GM21367 (cell line): ENCODE data around the gene ELMO1.

Source experiments
- ATAC-seq: cut with Tn5 transposase; IDR thresholded peaks from one replicate; pipeline ENCODE4 v1.9.1; 2021; ENCODE audit not compliant: unreplicated experiment

The ELMO1 gene

DNA sequence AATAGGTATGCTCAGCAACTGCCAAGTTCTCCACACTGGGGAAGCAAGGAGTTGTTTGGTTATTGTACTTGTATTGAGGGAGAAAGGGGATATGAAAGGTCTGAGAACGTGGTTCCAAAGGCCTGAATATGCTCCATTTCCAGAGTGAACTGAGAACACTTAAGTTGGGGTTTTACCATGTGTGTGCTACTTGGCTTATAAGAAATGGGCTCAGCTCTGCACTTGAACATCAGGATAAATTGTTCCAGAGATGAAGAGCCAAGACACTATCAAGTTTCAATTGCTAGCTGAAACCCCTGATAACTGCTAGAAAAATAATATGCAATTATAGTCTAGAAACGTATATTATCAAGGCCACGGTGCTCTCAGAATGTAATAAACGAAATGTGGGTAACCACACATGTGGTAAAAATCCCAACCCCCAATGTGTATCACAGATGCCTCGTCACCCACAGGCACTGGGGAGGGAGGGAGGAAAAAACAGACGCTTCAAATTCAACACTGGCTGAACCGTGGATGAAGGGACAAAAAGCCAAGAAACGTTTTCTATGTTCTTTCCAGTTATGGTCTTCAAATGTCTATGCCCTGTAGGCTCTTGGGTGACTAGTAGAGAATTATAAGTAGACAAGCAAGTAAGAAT lies 16.3 kb downstream of the ELMO1 start:
- no peak for ATAC-seq

DNA sequence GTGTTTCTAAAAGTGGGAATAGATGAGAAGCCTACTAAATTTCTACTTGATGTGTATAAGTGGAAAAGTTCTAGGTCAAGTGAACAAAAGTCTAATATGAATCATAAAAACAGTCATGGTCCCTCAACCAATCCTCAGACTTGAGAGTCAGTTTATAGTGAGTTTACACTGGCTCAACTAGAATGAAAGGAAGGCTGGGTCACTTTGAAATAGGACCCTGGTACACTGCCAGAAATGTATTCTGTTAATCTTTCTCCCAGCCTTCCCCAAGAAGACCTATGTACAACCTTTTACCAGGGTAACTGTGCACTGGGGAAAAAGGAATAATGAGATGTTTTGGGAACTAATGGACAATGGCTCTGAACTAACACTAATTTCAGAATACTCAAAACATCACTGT lies 17.3 kb downstream of the ELMO1 start:
- ATAC-seq, result no peak

DNA sequence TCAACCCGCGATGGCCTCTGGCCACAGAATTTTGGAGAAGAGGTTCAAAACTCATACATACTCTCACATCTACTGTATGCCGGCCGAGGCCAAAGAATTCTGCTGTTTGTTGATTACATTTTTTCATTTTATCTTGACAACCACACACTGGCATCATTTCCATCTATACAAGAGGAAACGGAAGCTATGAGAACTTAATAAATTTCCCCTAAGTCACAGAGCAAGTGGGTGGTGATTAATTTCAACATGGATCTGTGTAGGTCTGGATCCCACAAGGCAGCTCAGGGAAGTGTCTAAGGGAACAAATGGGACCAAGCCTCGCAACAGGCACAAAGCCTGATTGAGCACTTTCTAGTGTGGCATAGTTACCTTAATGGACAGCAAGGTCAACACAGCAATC lies 18.0 kb downstream of the ELMO1 start:
- ATAC-seq, result no peak

DNA sequence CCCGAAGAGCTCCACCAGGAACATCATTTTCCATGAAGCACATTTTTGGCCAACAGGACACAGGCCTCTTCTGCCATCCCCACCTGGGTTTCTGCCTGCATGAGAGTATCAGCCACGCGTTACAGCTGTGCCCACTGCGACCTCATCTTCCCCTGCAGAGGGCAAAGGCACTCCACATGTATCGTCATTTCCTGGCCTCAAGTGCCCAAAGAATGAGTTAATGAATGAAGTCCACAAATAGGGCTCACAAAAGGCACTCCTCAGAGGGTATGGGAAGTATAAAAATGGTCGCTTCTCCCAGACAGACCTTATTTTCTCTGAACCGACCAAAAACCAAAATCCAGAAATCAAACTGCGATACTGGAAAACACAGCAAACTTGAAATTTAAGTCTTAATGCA lies 18.5 kb downstream of the ELMO1 start:
- ATAC-seq, result no peak

DNA sequence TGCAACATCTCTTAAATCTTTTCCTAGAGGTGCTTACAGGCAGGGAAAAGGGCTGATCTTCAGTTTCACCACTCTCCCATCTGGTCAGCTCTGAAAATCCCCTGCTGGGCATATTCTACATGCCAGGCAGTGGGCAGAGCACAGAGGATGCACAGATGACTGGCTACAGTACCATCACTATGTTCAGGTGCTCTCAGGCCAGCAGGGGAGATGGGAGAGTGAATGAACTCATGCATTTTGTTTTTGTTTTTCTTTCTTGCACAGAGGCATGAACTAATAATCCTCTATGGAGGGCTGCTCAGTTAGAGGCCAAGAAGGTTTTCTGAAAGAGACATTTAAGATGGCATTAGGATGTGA lies 19.3 kb downstream of the ELMO1 start:
- no peak for ATAC-seq

DNA sequence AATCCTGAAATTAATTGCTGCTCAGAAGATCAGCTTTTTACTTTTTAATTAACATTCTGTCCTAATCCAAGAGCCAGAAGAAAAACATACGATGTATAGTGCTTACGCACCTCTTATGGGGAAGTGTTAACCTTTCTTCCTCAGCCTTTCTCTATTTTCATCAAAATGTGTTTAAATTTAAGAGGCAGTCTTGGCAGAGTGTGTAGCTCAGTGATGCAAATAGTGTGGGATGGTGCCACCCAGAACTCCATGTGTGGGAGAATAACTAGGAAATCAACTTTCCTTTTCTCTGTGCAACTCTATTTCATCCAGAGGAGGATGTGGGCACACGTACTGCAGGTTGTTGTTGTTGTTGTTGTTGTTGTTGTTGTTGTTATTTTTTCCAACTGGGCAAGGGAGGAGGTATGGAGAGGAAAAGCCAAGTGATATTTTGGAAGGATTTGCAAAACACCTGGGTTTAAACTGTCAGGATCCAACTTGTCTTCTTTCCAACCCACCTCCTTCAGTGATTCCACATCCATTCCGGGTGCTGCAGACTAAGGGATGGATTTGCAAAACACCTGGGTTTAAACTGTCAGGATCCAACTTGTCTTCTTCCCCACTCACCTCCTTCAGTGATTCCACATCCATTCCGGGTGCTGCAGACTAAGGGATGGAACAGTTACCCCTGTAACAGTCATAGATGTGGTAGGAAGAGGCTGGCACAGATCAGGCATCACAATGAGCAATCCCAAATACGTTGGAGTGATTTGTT lies 19.8 kb downstream of the ELMO1 start:
- no peak for ATAC-seq

DNA sequence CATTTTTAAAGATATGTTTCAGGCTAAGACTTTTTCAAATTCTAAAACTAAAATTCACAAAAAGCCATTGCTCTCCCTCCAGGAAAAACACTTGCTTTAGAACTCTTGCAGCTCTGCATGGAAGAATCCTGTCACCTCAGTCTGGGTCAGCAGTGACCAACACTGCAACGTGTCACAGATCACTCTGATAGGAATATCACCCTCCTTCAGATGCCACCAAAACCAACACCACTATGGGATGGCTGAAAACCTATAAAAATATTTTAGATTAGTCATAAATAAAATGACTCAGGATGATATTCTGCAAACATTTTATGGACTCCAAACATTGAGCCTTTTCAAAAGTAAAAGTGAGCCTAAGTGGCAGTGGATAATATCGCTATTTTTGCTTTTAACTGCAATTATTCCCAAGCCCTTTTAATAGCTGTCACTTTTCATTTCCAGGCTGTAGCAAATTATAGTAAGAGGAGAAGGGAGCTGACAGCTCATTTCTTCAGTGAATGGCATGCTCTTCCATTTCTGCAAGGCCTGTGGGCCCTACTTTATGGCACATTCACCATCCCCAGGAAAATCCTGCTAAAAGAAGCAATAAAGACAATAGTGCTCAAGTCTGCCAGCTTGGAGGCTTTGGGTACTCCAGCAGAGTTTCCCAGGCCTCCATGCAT lies 21.3 kb downstream of the ELMO1 start:
- ATAC-seq, result no peak

DNA sequence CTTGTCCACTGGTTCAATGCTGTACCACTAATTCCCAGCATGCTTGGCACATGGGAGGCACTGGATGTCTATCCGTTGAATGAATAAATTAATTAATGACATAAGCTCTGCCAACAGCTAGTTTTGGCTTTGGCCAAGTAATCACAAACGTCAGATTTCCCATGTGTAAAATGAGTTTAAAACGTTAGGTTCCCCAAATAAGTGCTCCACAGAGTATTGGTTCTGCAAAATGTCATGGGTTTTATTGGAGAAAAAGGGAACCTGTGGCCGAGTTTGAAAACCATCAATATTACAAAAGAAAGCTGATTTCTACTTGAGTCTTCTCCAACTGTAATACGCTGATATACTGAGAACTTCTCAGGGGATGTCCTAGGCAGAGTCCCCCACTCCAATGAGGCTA lies 23.2 kb downstream of the ELMO1 start:
- ATAC-seq, result no peak

DNA sequence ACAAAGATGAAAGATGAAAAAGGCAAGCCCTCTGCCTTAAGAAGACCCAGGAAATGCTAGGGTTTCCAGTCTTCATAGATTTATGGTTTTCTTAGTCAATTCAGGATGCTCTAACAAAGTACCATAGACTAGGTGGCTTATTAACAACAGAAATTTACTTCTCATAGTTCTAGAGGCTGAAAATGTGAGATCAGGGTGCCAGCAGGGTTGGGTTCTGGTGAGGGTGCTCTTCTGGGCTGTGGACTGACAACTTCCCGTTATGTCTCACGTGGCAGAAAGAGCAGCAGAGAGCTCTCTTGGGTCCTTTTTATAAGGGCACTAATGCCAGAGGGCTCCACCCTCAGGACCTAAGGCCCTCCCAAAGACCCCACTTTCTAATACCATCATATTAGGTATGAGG lies 23.7 kb downstream of the ELMO1 start:
- no peak for ATAC-seq

DNA sequence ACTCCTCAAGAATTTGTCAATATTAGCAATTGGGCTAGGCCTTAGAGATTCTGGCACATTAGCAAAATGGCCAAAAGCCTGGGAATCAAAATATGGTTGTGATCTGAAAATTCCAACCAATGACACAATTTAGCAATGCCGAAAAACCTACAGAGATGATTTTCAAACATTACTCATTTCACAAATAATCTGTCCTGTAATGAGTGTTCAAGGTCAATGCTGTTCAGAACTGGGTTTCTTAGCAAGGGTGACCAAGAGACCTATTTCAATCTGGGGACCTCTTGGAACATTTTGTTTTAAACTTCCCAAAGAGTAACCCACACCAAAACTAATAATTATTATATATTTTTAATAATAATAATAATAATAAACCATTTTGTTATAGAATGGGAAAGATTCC lies 24.1 kb downstream of the ELMO1 start:
- ATAC-seq, result no peak

DNA sequence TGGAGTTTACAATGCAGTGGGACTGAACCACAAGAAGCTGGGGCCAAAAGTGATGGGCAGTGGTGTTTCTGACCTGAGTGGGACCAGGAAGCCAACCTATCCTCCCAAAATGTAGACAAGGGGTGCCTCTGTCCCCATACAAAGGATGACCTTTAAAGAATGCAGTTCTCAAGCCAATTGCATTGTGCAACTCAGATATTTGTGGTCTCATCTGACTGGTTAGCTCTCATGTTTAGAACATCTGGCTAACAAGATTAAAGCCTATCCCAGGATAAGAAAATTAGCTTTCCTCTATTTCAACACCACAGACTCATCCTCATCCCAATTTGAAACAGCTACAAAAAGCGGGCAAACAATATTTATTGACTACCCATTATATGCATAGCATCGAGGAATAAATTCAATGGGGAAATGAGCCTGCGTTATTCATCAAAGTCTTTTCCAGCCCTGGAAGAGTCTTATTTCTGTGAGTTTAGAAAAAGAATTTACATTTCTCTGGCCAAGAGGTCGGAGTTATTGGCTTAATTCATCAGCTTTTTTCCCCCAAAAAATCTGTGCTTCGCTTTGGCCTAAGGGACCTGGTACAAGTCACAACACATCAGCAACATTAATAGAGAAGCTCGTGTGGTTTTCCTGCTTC lies 26.7 kb downstream of the ELMO1 start:
- no peak for ATAC-seq

DNA sequence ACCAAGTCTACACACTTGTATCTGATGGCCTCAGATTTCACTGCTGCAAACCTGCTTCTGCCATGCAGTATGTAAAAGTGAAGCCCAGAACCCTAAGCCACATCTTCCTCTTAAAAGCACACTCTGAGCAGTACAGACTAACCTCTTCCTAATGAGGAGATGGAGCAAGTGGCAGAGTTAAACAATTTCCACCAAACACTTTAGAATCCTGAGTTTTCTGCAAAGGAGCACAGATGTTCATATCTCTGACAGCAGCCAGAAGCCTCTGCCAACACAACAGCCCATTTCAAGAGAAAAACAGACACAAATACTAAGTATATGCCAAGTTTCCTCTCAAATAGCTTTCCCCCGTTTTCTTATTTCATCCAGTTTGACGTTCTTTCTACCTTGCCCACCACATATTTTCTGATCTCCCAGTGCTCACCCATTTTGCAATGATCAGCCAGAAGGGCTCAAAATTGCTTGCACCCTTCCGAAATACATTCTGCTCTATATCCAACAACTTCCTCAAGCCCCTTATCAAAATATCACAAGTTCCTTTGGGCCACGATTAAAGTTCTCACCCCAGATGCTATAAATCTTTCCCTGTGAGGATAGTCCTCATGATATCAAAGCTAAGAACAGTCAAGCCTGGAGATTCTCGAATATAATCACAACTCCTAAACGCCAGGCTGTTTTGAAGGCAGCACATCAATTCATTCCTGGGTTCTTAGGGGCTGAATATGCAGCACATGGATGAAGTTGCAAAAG lies 27.5 kb downstream of the ELMO1 start:
- no peak for ATAC-seq

DNA sequence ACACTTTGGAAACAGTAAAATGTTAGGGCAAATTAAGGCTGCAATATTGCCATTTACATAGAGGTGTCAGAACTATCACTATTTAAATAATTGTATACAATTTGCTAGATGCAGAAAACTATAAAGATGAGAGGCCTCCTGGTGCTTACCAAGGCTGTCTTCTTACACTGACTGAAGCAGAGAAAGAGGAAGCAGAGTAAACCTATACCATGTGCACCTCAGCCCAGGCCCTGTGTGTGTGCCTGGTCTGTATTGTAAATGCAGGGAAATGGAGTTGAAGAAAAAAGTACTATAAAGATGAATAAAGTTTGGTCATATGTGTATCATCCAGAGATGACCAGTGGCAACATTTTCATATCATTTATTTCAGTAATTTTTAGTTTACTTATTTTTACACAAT lies 29.2 kb downstream of the ELMO1 start:
- ATAC-seq, result peak; percentile 53

DNA sequence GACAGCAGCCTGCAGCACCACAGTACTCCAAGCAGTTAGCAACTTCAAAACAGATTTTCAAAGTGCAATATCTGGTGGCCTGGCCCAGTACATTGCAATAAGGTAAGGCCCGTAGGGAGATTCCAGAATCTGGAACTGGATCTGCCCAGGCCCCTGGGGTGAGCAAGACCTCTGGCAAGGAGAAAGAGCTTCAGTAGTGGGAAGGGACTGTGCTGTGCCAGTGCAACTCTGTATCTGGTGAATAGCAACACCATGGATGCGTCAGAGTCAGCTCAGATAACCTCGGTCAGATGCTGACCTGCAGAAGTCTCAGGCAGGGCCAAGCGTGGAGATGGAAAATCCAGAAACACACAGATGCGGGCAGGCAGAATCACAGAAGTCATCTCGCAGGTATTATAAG lies 30.3 kb downstream of the ELMO1 start:
- ATAC-seq, result no peak

DNA sequence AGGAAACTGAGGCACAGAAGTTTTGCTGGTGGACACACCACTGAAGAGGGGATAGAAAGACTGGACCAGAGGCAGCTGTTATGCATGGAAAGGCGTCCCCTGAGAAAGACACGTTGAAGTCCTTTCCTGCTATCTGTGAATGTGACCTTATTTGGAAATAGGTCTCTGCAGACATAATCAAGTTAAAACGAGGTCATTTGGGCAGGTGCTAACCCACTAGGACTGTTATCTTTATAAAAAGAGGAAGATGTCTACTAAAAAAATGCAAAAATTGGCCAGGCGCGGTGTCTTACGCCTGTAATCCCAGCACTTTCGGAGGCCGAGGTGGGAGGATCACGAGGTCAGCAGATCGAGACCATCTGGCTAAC lies 31.6 kb downstream of the ELMO1 start:
- no peak for ATAC-seq

DNA sequence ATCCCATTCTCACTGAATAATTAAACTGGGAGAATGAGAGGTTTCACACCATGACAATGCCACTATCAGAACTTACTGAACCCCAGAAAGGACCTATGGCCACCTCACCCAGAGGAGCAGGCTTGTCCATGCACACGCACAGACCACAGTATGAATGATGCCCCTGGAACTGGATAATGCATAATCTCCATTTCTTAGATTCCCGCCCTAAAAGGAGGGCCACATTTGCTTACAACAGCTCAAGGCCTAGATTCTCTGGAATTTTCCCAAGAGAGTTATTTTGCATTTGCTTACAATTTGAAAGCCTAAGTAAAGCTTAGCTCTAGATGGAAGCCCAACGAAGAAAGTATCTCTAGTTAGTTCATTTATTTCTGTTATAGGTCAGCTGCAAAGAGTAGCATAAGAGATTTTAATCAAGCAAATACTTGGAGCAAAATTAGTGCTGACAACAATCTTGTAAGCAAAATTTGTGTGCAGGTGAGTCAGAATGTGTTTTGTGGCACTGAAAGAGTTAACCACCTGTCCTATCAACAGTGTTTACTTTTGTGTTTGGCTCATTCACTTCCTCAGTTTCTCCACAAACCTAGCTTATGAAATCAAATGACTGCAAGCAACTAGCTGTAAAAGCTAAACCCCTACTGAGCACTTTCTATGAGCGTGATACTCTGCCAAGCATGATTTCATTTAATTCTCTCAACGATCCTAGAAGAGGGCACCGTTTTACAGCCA lies 32.1 kb downstream of the ELMO1 start:
- no peak for ATAC-seq

DNA sequence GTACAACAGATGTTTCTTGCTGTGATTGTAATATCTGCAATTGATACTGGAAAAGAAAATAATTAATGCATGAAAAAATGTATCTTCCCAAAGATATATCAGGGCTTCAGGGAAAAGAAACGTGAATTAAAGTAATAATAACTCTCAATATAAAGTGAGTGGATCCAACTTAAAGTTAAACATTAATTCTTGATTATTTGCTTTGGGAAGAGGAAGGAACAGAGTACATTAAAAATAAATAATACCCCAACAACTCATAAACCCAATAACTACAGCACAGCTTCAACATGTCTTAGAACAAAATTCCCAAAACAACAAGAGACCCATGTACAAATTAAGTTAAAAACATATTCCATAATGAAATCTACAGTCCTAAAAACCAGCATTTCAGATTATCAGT lies 33.0 kb downstream of the ELMO1 start:
- ATAC-seq, result no peak

DNA sequence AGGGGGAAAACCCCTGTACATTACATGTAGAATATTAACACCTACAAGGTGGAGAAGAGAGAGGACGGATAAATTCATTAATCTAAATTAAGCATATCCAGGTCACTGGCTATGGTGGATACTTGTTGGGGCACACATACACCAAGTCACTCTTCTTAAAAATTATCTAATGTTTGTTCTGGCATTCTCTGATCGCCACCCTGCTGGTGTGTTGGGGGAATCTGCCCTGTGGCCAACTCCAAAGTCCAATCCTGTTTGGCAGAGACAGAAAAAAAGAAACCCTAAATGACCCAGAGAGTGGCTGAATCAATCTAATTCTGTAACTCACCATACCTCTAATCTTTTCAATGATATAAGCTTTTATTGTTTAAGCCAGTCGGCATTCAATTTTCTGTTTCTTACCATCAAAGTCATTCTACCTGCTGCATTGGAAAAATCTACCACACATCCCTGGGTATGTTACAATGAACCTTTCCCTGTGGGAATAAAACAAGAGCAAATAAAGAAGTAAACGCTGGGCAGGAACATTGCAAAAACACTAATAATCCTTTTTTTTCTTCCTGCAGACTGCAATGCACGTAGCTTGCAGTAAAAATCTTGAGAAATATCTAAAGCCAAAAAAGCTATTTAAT lies 34.2 kb downstream of the ELMO1 start:
- no peak for ATAC-seq

DNA sequence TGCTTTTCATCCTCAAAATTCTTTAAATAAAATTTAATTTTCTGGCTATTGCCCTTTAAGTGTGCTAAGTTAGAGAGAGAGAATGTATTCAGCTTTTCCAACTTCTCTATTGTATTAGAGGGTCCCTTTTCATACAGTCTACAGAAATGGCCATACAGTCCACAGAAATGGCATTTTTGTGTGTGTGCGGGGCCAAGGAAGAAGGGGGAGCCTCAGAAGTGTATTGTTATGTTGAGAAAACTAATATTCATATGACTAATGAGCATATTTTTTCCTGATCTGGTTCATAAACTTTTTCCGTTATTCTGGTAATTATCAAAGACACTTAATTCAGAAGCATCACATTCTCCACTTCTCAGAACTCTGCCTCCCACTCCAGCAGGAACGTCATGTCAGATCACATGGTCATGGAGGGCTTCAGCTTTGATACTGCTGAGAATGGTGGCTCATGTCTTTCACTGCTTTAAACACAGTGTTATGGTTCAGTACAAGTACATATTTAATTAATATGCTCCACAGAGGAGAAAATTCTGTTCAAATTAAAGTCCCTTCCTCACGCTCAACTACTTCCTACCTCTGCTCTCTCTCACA lies 37.1 kb downstream of the ELMO1 start:
- ATAC-seq, result no peak
